Fibroblast of mammary gland (primary cell): Measurements from ENCODE around the gene ANXA3.

Experiments used
- DNase-seq: peaks from one replicate; pipeline ENCODE4 v3.0.0-alpha.2; 2010; ENCODE audit warnings: low read depth
- H3K4me3 ChIP-seq: 2 replicates; pipeline ENCODE4 v1.5.1; 2011; ENCODE audit warnings: low read depth, mild to moderate bottlenecking, low read length, moderate library complexity; ENCODE audit not compliant: control insufficient read depth
- CTCF ChIP-seq: conservative IDR thresholded peaks from 2 replicates; pipeline ENCODE4 v1.5.1; 2011; ENCODE audit warnings: low read depth, low read length, inconsistent platforms; ENCODE audit not compliant: control insufficient read depth, insufficient read depth

The ANXA3 gene

GRCh38 chr4:78642934-78643333 lies 91.4 kb downstream of the ANXA3 start:
- DNase-seq, result no peak
- no peak for TF ChIP-seq CTCF

GRCh38 chr4:78644063-78644691 lies 92.6 kb downstream of the ANXA3 start:
- DNase-seq, result no peak
- H3K4me3 ChIP-seq, result no peak overlapping the region
- no peak for TF ChIP-seq CTCF

More at GRCh38 chr4:78642934-78643333, 91.4 kb downstream of the ANXA3 start:
- H3K4me3 ChIP-seq, result no peak overlapping the region

GRCh38 chr4:78644744-78645330 lies 93.3 kb downstream of the ANXA3 start:
- TF ChIP-seq CTCF, result peak; percentile 99
- no peak overlapping the region for H3K4me3 ChIP-seq
- peak; percentile 90 for DNase-seq

GRCh38 chr4:78645853-78646757 lies 94.5 kb downstream of the ANXA3 start:
- DNase-seq, result peak; percentile 98
- no peak for TF ChIP-seq CTCF
- H3K4me3 ChIP-seq, result peak overlapping the region; percentile 28

- no peak for TF ChIP-seq CTCF
- no peak for DNase-seq
- H3K4me3 ChIP-seq, result no peak overlapping the region
These were observed 95.7 kb downstream of the ANXA3 start for GRCh38 chr4:78647272-78647671.

GRCh38 chr4:78648640-78649363 lies 97.2 kb downstream of the ANXA3 start:
- no peak for TF ChIP-seq CTCF
- DNase-seq, result no peak

More at GRCh38 chr4:78648640-78649363, 97.2 kb downstream of the ANXA3 start:
- no peak overlapping the region for H3K4me3 ChIP-seq
